Progenitor cell of endocrine pancreas (in vitro differentiated cells): ENCODE measurements around the gene STS. TPM values are rescaled to one million over a fixed set of nuclear protein-coding genes. Genes with fewer than 3 reads are reported as not detected.

Source experiments
- DNase-seq: peaks from one replicate; pipeline ENCODE4 v3.0.0; 2021; ENCODE audit warnings: low spot score; ENCODE audit not compliant: unreplicated experiment
- H3K27ac Mint-ChIP-seq: 2 replicates; pipeline ENCODE4 v1.8.0; 2021; ENCODE audit warnings: mild to moderate bottlenecking, moderate library complexity, mixed read lengths
- H3K27me3 Mint-ChIP-seq: 2 replicates; pipeline ENCODE4 v1.8.0; 2021; ENCODE audit warnings: mixed read lengths
- H3K36me3 Mint-ChIP-seq: 2 replicates; pipeline ENCODE4 v1.8.0; 2022; ENCODE audit warnings: mixed read lengths; ENCODE audit not compliant: insufficient read depth
- H3K4me1 Mint-ChIP-seq: 2 replicates; pipeline ENCODE4 v1.8.0; 2021; ENCODE audit warnings: low read depth, mixed read lengths
- H3K4me3 Mint-ChIP-seq: 2 replicates; pipeline ENCODE4 v1.8.0; 2021; ENCODE audit warnings: low read depth, mild to moderate bottlenecking, moderate library complexity, mixed read lengths
- H3K9me3 Mint-ChIP-seq: 2 replicates; pipeline ENCODE4 v1.8.0; 2021; ENCODE audit warnings: low read depth, mixed read lengths
- long read RNA-seq: library from polyadenylated mRNA; unstranded; transcript quantifications from one replicate; pipeline ENCODE4 v2.0.0, GENCODE V29; 2020
- total RNA-seq: library from RNA; stranded (reverse); gene quantifications from 2 replicates; pipeline ENCODE4 v1.2.1, GENCODE V29; 2021
- TF ChIP-seq, protein P1 (sequence below): fragments of 200-600 bp; sonication (generic); IDR thresholded peaks from one replicate; pipeline ENCODE4 v1.5.0; 2021; ENCODE audit warnings: antibody characterized with exemption, mild to moderate bottlenecking; ENCODE audit not compliant: unreplicated experiment

Gene STS, protein sequence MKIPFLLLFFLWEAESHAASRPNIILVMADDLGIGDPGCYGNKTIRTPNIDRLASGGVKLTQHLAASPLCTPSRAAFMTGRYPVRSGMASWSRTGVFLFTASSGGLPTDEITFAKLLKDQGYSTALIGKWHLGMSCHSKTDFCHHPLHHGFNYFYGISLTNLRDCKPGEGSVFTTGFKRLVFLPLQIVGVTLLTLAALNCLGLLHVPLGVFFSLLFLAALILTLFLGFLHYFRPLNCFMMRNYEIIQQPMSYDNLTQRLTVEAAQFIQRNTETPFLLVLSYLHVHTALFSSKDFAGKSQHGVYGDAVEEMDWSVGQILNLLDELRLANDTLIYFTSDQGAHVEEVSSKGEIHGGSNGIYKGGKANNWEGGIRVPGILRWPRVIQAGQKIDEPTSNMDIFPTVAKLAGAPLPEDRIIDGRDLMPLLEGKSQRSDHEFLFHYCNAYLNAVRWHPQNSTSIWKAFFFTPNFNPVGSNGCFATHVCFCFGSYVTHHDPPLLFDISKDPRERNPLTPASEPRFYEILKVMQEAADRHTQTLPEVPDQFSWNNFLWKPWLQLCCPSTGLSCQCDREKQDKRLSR
- total RNA-seq = 7.6 and 7.8 TPM in 2 replicates
- long read RNA-seq, partial matches to known transcripts = 8 of 10 reads
- long read RNA-seq, other reads (novel, unspliced or antisense) = 2 of 10 reads

DNA sequence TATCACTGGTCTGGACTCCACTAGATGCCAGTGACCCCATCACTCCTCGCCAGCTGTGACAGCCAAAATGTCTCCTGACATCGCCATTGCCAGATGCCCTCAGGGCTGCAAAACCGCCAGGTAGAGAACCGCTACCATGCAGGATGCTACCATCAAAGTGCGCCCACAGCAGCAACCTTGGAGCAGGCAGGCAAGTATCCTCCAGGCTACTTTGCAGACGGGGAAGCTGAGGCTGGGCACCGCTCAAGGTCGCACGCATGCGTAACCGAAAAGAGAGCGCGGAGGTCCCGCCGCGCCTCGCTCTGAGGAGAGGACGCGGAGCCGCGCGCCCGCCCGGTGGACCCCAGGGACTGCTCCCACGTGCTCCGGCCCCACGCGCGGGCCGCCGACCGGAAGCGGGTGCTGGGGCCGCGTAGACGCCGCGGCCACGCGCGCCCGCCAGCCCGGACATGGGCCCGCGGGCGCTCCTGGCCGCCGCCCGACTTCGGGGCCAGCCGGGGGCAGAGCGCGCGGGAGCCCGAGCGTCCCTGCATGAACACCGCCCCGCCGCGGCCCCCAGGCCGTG, at the start of gene STS:
Gene STS, plus strand, starts transcription at position 300 of the 565 bp plus-strand sequence. CDS start 105,488 bp downstream, outside the sequence.
- Mint-ChIP-seq H3K27me3 (no peaks in the 10 kb centered on the region), H3K4me1 (peaks cover 15% of the 10 kb centered on the region), H3K9me3 (no peaks in the 10 kb centered on the region), H3K27ac (peak within 1 kb of the TSS; percentile 94), H3K4me3 (peak within 1 kb of the TSS; percentile 90), H3K36me3 (no peaks in the 10 kb centered on the region)
- peak; percentile 33 for DNase-seq
- TF ChIP-seq, protein P1, sequence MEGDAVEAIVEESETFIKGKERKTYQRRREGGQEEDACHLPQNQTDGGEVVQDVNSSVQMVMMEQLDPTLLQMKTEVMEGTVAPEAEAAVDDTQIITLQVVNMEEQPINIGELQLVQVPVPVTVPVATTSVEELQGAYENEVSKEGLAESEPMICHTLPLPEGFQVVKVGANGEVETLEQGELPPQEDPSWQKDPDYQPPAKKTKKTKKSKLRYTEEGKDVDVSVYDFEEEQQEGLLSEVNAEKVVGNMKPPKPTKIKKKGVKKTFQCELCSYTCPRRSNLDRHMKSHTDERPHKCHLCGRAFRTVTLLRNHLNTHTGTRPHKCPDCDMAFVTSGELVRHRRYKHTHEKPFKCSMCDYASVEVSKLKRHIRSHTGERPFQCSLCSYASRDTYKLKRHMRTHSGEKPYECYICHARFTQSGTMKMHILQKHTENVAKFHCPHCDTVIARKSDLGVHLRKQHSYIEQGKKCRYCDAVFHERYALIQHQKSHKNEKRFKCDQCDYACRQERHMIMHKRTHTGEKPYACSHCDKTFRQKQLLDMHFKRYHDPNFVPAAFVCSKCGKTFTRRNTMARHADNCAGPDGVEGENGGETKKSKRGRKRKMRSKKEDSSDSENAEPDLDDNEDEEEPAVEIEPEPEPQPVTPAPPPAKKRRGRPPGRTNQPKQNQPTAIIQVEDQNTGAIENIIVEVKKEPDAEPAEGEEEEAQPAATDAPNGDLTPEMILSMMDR = no peak

DNA sequence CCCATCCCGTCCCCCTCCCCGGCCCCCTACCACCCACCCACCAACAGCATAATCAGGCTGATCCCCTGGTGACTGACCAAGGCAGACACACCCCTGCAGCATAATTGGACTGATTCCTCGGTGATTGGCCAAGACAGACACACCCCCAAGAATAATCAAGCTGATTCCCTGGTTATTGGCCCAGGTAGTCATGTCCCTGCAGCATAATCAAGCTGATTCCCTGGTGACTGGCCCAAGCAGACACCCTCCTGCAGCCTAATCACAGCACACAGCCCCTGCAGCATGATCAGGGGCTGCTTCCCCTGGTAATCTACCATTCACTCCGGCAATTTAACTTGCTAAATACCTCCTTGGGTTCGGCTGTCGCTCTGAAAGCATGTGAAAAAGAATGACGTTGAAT, 47.5 kb upstream of the STS start:
- DNase-seq = no peak
- peaks cover 35% of the 10 kb centered on the region for H3K36me3 Mint-ChIP-seq
- H3K4me3 Mint-ChIP-seq = no peak overlapping the region
- TF ChIP-seq, protein P1 = no peak
- H3K27ac Mint-ChIP-seq = no peak overlapping the region
- no peaks in the 10 kb centered on the region for H3K27me3 Mint-ChIP-seq
- no peaks in the 10 kb centered on the region for H3K4me1 Mint-ChIP-seq
- peaks cover 4% of the 10 kb centered on the region for H3K9me3 Mint-ChIP-seq

DNA sequence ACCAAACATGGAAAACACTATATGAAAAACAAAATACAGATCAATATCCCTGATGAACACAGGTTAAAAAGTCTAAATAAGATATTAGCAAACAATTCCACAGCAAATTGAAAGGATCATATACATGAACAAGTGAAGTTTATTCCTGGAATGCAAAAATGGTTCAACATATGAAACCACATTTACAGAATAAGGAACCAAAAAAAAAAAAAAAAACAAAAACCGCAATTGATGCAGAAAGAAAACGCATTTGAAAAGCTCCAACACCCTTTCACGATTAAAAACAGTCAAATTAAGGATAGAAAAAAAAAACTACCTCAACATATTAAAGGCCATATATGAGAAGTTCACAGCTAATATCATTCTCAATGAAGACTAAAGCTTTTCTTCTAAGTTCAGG, 45.4 kb upstream of the STS start:
- Mint-ChIP-seq H3K27me3 (no peaks in the 10 kb centered on the region), H3K36me3 (peaks cover 34% of the 10 kb centered on the region)
- no peak for DNase-seq

DNA sequence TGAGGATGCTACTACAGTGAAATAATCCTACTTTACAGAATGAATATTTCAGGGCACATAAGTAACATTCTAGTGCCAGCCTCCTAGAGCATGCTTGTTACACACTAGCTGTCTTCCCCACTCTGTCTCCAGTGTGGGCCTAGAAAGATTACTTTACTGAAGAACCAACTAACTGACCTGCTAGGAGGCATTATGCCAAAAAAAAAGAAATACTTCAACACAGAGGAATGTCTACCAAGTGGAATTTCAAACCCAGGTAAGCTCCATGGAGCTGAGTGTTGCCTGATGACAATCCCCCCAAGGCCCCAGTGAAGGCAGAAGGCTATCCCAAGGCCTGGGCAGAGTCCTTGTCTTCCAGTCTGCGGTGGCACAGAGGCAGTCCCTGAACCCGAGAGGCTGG, 40.9 kb upstream of the STS start:
- Mint-ChIP-seq H3K27me3 (no peaks in the 10 kb centered on the region), H3K4me3 (no peak overlapping the region), H3K4me1 (peaks cover 26% of the 10 kb centered on the region), H3K9me3 (peaks cover 4% of the 10 kb centered on the region), H3K27ac (peak overlapping the region; percentile 37), H3K36me3 (peaks cover 22% of the 10 kb centered on the region)
- no peak for DNase-seq
- TF ChIP-seq, protein P1 = no peak

More for the DNA sequence above, 45.4 kb upstream of the STS start:
- Mint-ChIP-seq H3K4me1 (no peaks in the 10 kb centered on the region), H3K27ac (no peak overlapping the region), H3K9me3 (peaks cover 4% of the 10 kb centered on the region), H3K4me3 (no peak overlapping the region)
- TF ChIP-seq, protein P1 = no peak

DNA sequence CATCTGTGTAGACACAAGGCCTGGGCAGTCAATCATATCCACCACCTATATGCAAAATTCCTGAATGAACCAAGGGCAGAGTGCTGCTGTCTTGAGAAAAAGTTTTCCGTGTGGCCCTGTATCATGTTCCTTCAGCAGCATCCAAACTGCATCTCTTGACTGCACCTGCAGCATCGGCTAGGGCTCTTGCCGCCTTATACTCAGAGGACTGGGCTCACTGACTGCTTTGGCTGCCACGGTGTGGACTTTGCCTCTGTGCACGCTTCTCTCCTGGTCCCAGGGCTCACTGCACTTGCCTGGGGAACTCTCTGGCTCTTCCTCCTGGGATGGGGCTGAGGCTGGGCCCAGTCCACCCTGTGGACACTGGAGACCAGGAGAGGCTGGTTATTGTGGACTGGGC, 39.5 kb upstream of the STS start:
- H3K9me3 Mint-ChIP-seq = peaks cover 4% of the 10 kb centered on the region
- TF ChIP-seq, protein P1 = no peak
- DNase-seq = no peak
- H3K4me3 Mint-ChIP-seq = no peak overlapping the region
- no peaks in the 10 kb centered on the region for H3K27me3 Mint-ChIP-seq
- peaks cover 18% of the 10 kb centered on the region for H3K36me3 Mint-ChIP-seq
- H3K4me1 Mint-ChIP-seq = peaks cover 29% of the 10 kb centered on the region
- H3K27ac Mint-ChIP-seq = no peak overlapping the region
